Upper lobe of left lung (tissue), 4 donors: ENCODE measurements around the gene SEMA6C.

Experiments used
- CTCF ChIP-seq, 6 experiments: fragments of 450-650 bp in 4 of 6; fragments of 200-600 bp in 2 of 6; sonication (generic) in 2 of 6; IDR thresholded peaks; one replicate each; pipeline ENCODE4 v1.5.1; 2016 to 2019; ENCODE audit warnings: antibody characterized with exemption in 6 of 6
- POLR2A ChIP-seq, 4 donors: fragments of 450-650 bp; IDR thresholded peaks; one replicate each; pipeline ENCODE4 v1.5.1; 2016 to 2017; ENCODE audit warnings: antibody characterized with exemption in 4 of 4, mild to moderate bottlenecking in 2 of 4
- POLR2AphosphoS5 ChIP-seq, 2 donors: sonication (generic); formaldehyde crosslinking; IDR thresholded peaks; one replicate each; pipeline ENCODE4 v1.5.1; 2017; ENCODE audit warnings: antibody characterized with exemption in 2 of 2

GRCh38 chr1:151113877-151114276 is 32.6 kb downstream of the SEMA6C start:
- TF ChIP-seq POLR2A (IDR thresholded peaks at IDR 0.05): no peak
- no peak for TF ChIP-seq CTCF (IDR thresholded peaks at IDR 0.05)
- no peak for TF ChIP-seq POLR2AphosphoS5 (IDR thresholded peaks at IDR 0.05)
